MV-4-11 (cell line): ENCODE results near the gene LRRC3.
"Not testable (repeated sequence)": the region's sequence is repeated elsewhere in the genome, so short reads cannot be mapped to it uniquely, and the experiment has no call there.

ENCODE experiments used
- DNase-seq: peaks from one replicate; lab custom pipeline; 2025; lab: John Stamatoyannopoulos, UW

The LRRC3 gene, protein sequence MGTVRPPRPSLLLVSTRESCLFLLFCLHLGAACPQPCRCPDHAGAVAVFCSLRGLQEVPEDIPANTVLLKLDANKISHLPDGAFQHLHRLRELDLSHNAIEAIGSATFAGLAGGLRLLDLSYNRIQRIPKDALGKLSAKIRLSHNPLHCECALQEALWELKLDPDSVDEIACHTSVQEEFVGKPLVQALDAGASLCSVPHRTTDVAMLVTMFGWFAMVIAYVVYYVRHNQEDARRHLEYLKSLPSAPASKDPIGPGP

DNA sequence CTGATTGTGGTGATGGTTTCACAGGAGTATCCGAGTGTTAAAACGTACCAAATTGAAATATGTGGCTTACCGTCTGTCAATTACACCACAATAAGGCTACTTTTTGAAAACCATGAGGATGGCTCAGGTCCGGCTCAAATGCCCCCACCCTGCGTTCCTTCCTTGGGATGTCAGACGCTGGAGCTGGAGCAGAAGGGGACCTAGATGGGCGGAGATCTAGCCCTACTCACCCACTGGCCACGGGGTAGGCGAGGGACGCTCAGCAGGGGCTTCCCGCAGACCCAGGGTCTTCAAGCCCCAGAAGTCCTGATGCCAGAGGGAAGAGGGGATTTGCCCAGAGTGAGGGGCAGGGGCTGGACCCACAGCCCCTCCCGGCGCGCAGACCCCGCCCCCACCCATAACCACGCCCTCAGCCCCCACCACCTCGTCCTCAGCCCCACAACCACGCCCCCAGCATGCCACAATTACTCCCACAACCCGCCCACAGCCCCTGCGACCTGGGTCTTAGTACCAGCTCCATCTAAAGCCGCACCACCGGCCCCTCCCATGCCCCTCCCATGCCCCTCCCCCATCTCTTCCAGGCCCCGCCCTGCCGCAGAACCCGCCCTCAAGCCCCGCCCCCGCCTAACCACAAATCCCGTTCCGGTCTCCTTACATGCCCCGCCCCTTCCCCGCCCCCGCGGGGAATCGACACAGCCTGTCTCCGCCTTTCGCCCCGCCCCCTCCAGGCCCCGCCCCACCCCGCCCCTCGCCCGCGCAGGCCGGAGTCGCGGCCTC lies at the start of gene LRRC3:
Gene LRRC3, plus strand, starts transcription at position 764 of the 777 bp plus-strand sequence. CDS start 1,135 bp downstream, outside the sequence.
- DNase-seq = peak; percentile 74

- DNase-seq = no peak
Measured at GRCh38 chr21:44405948-44406872, 49.1 kb upstream of the LRRC3 start.

GRCh38 chr21:44406953-44407352 lies 48.4 kb upstream of the LRRC3 start:
- no peak for DNase-seq

DNA sequence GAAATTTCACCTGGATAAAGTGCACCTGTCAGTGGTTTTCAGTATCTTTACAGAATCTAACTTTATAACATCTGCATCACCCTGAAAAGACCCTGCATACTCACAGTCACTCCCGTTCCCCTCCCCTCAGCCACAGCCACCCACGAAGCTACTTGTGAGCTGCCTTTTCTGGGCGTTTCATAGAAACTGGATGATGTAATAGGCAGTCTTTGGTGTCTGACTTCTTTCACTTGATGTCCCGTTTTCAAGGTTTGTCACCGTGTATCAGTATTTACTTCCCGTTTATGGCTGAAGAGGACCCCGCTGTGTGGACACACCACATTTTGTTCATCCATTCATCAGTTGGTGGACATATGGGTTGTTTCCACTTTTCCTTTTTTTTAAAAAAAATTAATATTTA lies 47.8 kb upstream of the LRRC3 start:
- peak; percentile 85 for DNase-seq

DNA sequence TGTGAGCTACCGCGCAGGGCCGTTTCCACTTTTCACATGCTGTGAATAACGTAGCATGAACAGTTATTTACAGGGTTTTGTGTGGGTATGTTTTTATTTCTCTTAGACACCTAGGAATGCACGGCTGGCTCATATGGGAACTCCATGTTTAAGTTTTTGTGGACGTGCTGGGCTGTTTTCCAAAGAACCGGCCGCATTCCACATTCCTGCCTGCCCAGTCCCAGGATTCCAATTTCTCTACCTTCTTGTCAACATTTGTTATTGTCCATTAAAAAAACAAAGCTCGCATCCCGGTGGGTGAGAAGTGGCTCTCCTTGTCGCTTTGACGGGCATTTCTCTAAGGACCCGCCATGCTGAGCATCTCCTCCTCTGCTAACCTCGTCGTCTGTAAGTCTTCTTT lies 47.1 kb upstream of the LRRC3 start:
- no peak for DNase-seq

GRCh38 chr21:44413566-44414290 lies 41.6 kb upstream of the LRRC3 start:
- no peak for DNase-seq

- DNase-seq = no peak
Measured at GRCh38 chr21:44414291-44415072, 40.8 kb upstream of the LRRC3 start.

GRCh38 chr21:44415073-44416025 lies 40.0 kb upstream of the LRRC3 start:
- DNase-seq = no peak

- no peak for DNase-seq
Measured at GRCh38 chr21:44416193-44416592, 39.1 kb upstream of the LRRC3 start.

DNA sequence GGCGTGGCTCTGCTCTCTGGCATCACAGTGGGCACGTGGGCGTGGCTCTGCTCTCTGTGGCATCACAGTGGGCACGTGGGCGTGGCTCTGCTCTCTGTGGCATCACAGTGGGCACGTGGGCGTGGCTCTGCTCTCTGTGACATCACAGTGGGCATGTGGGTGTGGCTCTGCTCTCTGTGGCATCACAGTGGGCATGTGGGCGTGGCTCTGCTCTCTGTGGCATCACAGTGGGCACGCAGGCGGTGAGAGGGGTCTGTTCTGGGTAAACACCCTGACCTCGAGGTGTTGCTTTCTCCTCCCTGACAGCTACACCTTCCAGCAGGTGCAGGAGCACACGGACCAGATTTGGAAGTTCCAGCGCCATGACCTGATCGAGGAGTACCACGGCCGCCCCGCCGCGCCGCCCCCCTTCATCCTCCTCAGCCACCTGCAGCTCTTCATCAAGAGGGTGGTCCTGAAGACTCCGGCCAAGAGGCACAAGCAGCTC lies 37.6 kb upstream of the LRRC3 start:
- DNase-seq = not testable (repeated sequence)

DNA sequence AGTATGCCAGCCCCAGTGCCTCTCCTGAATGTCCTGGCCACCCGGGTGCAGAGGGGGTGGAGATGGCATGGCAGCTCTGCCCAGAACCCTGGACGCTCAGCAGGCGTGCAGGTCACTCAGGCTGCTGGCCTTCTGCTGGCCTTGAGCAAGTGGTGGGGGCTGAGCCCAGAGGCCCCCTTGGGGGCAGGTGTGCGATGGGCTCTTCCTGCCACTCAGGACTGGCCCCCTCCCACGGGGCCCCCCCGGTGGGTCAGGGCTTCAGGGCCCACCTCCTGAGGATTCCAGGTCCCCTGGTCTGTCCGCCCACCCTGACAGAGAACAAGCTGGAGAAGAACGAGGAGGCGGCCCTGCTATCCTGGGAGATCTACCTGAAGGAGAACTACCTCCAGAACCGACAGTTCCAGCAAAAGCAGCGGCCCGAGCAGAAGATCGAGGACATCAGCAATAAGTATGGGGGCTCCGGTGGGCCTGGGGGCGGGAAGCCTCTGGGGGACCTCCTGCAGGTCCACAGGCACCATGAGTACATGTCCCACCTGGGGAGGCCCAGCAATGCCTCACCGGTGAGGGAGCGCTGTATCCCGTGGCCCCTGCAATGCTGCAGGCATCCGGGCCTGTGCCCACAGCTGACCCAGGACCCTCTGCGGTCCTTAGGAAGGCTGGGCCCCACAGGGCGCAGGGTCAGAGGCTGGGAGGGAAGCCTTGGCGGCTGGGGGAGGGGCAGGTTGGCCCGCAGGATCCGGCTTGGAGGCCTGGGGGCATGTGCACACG lies 37.0 kb upstream of the LRRC3 start:
- DNase-seq = no peak

DNA sequence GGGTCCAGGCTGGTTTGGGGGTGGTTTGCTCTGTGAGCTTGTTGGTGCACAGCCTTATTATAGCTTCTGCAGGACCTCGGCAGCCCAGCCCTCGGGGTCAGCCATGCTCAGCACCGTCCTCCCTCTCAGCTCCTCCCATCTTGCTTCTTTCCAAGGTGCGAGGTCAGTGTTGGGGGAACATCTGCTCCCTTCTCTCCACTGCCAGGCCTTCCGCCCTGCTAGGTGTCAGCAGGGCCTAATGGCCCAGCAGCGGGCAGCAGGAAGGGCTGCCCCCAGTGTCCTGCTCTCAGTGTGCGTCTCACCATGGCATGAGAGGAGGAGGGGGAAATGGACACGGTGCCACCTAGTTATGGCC lies 36.5 kb upstream of the LRRC3 start:
- DNase-seq = no peak

DNA sequence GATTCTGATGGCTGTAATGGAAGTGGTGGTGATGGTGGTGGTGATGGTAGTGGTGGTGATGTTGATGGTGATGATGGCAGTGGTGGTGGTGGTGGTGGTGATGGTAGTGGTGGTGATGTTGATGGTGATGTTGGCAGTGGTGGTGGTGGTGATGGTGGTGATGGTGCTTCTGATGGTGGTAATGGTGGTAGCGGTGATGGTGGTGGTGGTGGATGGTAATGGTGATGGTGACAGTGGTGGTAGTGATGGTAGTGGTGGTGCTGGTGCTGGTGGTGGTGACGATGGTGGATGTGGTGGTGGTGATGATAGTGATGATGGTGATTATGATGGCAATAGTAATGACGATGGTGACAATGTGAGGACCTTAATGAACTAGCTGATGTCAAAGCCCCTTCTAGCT lies 35.6 kb upstream of the LRRC3 start:
- DNase-seq = no peak

- DNase-seq = no peak
Measured at GRCh38 chr21:44420416-44421205, 34.7 kb upstream of the LRRC3 start.

GRCh38 chr21:44421901-44422840 lies 33.1 kb upstream of the LRRC3 start:
- DNase-seq = peak; percentile 11

- peak; percentile 53 for DNase-seq
Measured at GRCh38 chr21:44423312-44423821, 31.9 kb upstream of the LRRC3 start.
